Measurements from ENCODE around the gene SAMMSON.

SAMMSON gene

GRCh38 chr3:69963643-69964042 lies 35.9 kb upstream of the SAMMSON start:
- no peaks in the 10 kb centered on the region for H3K79me2 ChIP-seq
- no peaks in the 10 kb centered on the region for H3K36me3 ChIP-seq (ENCODE audit: control insufficient read depth, insufficient read depth, low read length)
- H3K4me3 ChIP-seq (ENCODE audit: low read depth, low read length): no peak overlapping the region
- H3K27ac ChIP-seq: no peak overlapping the region
- H3K9ac ChIP-seq: no peak overlapping the region
- H3K27me3 ChIP-seq (ENCODE audit: control insufficient read depth, insufficient read depth, low read length): no peaks in the 10 kb centered on the region
- no peak overlapping the region for H2AFZ ChIP-seq
- H3K9me3 ChIP-seq (ENCODE audit: control insufficient read depth, low read length): no peaks in the 10 kb centered on the region
- TF ChIP-seq CTCF (IDR thresholded peaks at IDR 0.05): no peak
- H3K4me1 ChIP-seq: no peaks in the 10 kb centered on the region
- no peak overlapping the region for H3K4me2 ChIP-seq (ENCODE audit: low read length)

GRCh38 chr3:69967156-69967555 lies 32.4 kb upstream of the SAMMSON start:
- Histone ChIP-seq H2AFZ (no peak overlapping the region), H3K79me2 (no peaks in the 10 kb centered on the region), H3K27ac (no peak overlapping the region), H3K4me2 (ENCODE audit: low read length) (no peak overlapping the region), H3K9me3 (ENCODE audit: control insufficient read depth, low read length) (no peaks in the 10 kb centered on the region), H3K9ac (no peak overlapping the region), H3K36me3 (ENCODE audit: control insufficient read depth, insufficient read depth, low read length) (no peaks in the 10 kb centered on the region), H3K4me3 (ENCODE audit: low read depth, low read length) (no peak overlapping the region), H3K4me1 (no peaks in the 10 kb centered on the region), H3K27me3 (ENCODE audit: control insufficient read depth, insufficient read depth, low read length) (no peaks in the 10 kb centered on the region)
- TF ChIP-seq CTCF (IDR thresholded peaks at IDR 0.05): no peak

- H3K4me3 ChIP-seq (ENCODE audit: low read depth, low read length): no peak overlapping the region
- H3K79me2 ChIP-seq: no peaks in the 10 kb centered on the region
- no peak for TF ChIP-seq CTCF (IDR thresholded peaks at IDR 0.05)
These were observed 28.7 kb upstream of the SAMMSON start for GRCh38 chr3:69970827-69971226.

GRCh38 chr3:69972672-69973071 lies 26.9 kb upstream of the SAMMSON start:
- Histone ChIP-seq H3K36me3 (ENCODE audit: control insufficient read depth, insufficient read depth, low read length) (no peaks in the 10 kb centered on the region), H3K9me3 (ENCODE audit: control insufficient read depth, low read length) (peaks cover 5% of the 10 kb centered on the region), H3K79me2 (no peaks in the 10 kb centered on the region), H3K27ac (no peak overlapping the region), H3K4me1 (no peaks in the 10 kb centered on the region), H3K9ac (no peak overlapping the region), H2AFZ (no peak overlapping the region), H3K4me3 (ENCODE audit: low read depth, low read length) (no peak overlapping the region), H3K4me2 (ENCODE audit: low read length) (no peak overlapping the region), H3K27me3 (ENCODE audit: control insufficient read depth, insufficient read depth, low read length) (no peaks in the 10 kb centered on the region)
- no peak for TF ChIP-seq CTCF (IDR thresholded peaks at IDR 0.05)

More at GRCh38 chr3:69970827-69971226, 28.7 kb upstream of the SAMMSON start:
- H3K9ac ChIP-seq: no peak overlapping the region
- H3K4me2 ChIP-seq (ENCODE audit: low read length): no peak overlapping the region
- H2AFZ ChIP-seq: no peak overlapping the region
- no peaks in the 10 kb centered on the region for H3K36me3 ChIP-seq (ENCODE audit: control insufficient read depth, insufficient read depth, low read length)
- H3K27me3 ChIP-seq (ENCODE audit: control insufficient read depth, insufficient read depth, low read length): no peaks in the 10 kb centered on the region
- H3K4me1 ChIP-seq: no peaks in the 10 kb centered on the region
- H3K27ac ChIP-seq: no peak overlapping the region
- H3K9me3 ChIP-seq (ENCODE audit: control insufficient read depth, low read length): no peaks in the 10 kb centered on the region

- H3K9me3 ChIP-seq (ENCODE audit: control insufficient read depth, low read length): peaks cover 5% of the 10 kb centered on the region
These were observed 23.5 kb upstream of the SAMMSON start for GRCh38 chr3:69976021-69976420.

More at GRCh38 chr3:69976021-69976420, 23.5 kb upstream of the SAMMSON start:
- no peaks in the 10 kb centered on the region for H3K36me3 ChIP-seq (ENCODE audit: control insufficient read depth, insufficient read depth, low read length)
- no peak overlapping the region for H2AFZ ChIP-seq
- H3K4me2 ChIP-seq (ENCODE audit: low read length): no peak overlapping the region
- TF ChIP-seq CTCF (IDR thresholded peaks at IDR 0.05): no peak
- H3K27ac ChIP-seq: no peak overlapping the region
- no peaks in the 10 kb centered on the region for H3K4me1 ChIP-seq
- H3K4me3 ChIP-seq (ENCODE audit: low read depth, low read length): no peak overlapping the region
- no peaks in the 10 kb centered on the region for H3K27me3 ChIP-seq (ENCODE audit: control insufficient read depth, insufficient read depth, low read length)
- no peaks in the 10 kb centered on the region for H3K79me2 ChIP-seq
- H3K9ac ChIP-seq: no peak overlapping the region

Data from parathyroid adenoma (tissue), 2 donors.